ENCODE data around the gene DUOXA1.

- TF ChIP-seq POLR2AphosphoS5 (IDR thresholded peaks at IDR 0.05; ENCODE audit: low read depth) (no peak), CTCF (IDR thresholded peaks at IDR 0.05; ENCODE audit: insufficient read depth, low read length) (no peak)
- TF ChIP-seq, protein P1, sequence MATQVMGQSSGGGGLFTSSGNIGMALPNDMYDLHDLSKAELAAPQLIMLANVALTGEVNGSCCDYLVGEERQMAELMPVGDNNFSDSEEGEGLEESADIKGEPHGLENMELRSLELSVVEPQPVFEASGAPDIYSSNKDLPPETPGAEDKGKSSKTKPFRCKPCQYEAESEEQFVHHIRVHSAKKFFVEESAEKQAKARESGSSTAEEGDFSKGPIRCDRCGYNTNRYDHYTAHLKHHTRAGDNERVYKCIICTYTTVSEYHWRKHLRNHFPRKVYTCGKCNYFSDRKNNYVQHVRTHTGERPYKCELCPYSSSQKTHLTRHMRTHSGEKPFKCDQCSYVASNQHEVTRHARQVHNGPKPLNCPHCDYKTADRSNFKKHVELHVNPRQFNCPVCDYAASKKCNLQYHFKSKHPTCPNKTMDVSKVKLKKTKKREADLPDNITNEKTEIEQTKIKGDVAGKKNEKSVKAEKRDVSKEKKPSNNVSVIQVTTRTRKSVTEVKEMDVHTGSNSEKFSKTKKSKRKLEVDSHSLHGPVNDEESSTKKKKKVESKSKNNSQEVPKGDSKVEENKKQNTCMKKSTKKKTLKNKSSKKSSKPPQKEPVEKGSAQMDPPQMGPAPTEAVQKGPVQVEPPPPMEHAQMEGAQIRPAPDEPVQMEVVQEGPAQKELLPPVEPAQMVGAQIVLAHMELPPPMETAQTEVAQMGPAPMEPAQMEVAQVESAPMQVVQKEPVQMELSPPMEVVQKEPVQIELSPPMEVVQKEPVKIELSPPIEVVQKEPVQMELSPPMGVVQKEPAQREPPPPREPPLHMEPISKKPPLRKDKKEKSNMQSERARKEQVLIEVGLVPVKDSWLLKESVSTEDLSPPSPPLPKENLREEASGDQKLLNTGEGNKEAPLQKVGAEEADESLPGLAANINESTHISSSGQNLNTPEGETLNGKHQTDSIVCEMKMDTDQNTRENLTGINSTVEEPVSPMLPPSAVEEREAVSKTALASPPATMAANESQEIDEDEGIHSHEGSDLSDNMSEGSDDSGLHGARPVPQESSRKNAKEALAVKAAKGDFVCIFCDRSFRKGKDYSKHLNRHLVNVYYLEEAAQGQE (IDR thresholded peaks at IDR 0.05; ENCODE audit: insufficient replicate concordance, low read depth): no peak
These were observed 40.2 kb upstream of the DUOXA1 start for GRCh38 chr15:45169608-45170480.
